ENCODE data around the gene CTNNA2.

CTNNA2 gene

GRCh38 chr2:79576451-79576850, 63.6 kb downstream of the CTNNA2 start:
- ChIA-PET CTCF (no interaction called here), POLR2A (no interaction called here)
- TF ChIP-seq, protein P1, sequence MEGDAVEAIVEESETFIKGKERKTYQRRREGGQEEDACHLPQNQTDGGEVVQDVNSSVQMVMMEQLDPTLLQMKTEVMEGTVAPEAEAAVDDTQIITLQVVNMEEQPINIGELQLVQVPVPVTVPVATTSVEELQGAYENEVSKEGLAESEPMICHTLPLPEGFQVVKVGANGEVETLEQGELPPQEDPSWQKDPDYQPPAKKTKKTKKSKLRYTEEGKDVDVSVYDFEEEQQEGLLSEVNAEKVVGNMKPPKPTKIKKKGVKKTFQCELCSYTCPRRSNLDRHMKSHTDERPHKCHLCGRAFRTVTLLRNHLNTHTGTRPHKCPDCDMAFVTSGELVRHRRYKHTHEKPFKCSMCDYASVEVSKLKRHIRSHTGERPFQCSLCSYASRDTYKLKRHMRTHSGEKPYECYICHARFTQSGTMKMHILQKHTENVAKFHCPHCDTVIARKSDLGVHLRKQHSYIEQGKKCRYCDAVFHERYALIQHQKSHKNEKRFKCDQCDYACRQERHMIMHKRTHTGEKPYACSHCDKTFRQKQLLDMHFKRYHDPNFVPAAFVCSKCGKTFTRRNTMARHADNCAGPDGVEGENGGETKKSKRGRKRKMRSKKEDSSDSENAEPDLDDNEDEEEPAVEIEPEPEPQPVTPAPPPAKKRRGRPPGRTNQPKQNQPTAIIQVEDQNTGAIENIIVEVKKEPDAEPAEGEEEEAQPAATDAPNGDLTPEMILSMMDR (IDR thresholded peaks at IDR 0.05; ENCODE audit: control extremely low read depth, extremely low read depth, low read depth, missing control alignments), result no peak
- no peak for DNase-seq (ENCODE audit: extremely low spot score)

GRCh38 chr2:79578952-79579351, 66.1 kb downstream of the CTNNA2 start:
- TF ChIP-seq, protein P1 (IDR thresholded peaks at IDR 0.05; ENCODE audit: control extremely low read depth, extremely low read depth, low read depth, missing control alignments), result no peak

GRCh38 chr2:79580175-79580574, 67.3 kb downstream of the CTNNA2 start:
- CTCF ChIA-PET, result no interaction called here
- TF ChIP-seq, protein P1 (IDR thresholded peaks at IDR 0.05; ENCODE audit: control extremely low read depth, extremely low read depth, low read depth, missing control alignments), result no peak
- DNase-seq (ENCODE audit: extremely low spot score), result no peak
- POLR2A ChIA-PET, result no interaction called here

More at GRCh38 chr2:79578952-79579351, 66.1 kb downstream of the CTNNA2 start:
- CTCF ChIA-PET, result no interaction called here
- POLR2A ChIA-PET, result no interaction called here
- no peak for DNase-seq (ENCODE audit: extremely low spot score)

GRCh38 chr2:79585701-79586433, 73.0 kb downstream of the CTNNA2 start:
- POLR2A ChIA-PET, result no interaction called here
- TF ChIP-seq, protein P1 (IDR thresholded peaks at IDR 0.05; ENCODE audit: control extremely low read depth, extremely low read depth, low read depth, missing control alignments), result no peak
- no peak for DNase-seq (ENCODE audit: extremely low spot score)
- CTCF ChIA-PET, result no interaction called here

- DNase-seq (ENCODE audit: extremely low spot score), result no peak
- CTCF ChIA-PET, result no interaction called here
- TF ChIP-seq, protein P1 (IDR thresholded peaks at IDR 0.05; ENCODE audit: control extremely low read depth, extremely low read depth, low read depth, missing control alignments), result no peak
- POLR2A ChIA-PET, result no interaction called here
Observed at GRCh38 chr2:79591281-79591680, 78.4 kb downstream of the CTNNA2 start.

- TF ChIP-seq, protein P1 (IDR thresholded peaks at IDR 0.05; ENCODE audit: control extremely low read depth, extremely low read depth, low read depth, missing control alignments), result no peak
- CTCF ChIA-PET, result no interaction called here
- DNase-seq (ENCODE audit: extremely low spot score), result no peak
- POLR2A ChIA-PET, result no interaction called here
Observed at GRCh38 chr2:79593237-79593867, 80.5 kb downstream of the CTNNA2 start.
